ENCODE measurements around the gene SYT15.

GRCh38 chr10:46551701-46552525, 27.0 kb upstream of the SYT15 start:
- TF ChIP-seq EZH2 (IDR thresholded peaks at IDR 0.05): no peak
- TF ChIP-seq POLR2AphosphoS5 (IDR thresholded peaks at IDR 0.05; ENCODE audit: borderline replicate concordance, low read depth, low read length): no peak
